Measurements from ENCODE around the gene LHX4.

LHX4 gene

GRCh38 chr1:180233191-180234011 is 3.3 kb downstream of the LHX4 start:
- H3K27ac ChIP-seq, result no peak overlapping the region
- POLR2A ChIA-PET (ENCODE audit: low non-redundant PET), result no interaction called here
- TF ChIP-seq, protein P1, sequence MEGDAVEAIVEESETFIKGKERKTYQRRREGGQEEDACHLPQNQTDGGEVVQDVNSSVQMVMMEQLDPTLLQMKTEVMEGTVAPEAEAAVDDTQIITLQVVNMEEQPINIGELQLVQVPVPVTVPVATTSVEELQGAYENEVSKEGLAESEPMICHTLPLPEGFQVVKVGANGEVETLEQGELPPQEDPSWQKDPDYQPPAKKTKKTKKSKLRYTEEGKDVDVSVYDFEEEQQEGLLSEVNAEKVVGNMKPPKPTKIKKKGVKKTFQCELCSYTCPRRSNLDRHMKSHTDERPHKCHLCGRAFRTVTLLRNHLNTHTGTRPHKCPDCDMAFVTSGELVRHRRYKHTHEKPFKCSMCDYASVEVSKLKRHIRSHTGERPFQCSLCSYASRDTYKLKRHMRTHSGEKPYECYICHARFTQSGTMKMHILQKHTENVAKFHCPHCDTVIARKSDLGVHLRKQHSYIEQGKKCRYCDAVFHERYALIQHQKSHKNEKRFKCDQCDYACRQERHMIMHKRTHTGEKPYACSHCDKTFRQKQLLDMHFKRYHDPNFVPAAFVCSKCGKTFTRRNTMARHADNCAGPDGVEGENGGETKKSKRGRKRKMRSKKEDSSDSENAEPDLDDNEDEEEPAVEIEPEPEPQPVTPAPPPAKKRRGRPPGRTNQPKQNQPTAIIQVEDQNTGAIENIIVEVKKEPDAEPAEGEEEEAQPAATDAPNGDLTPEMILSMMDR (conservative IDR thresholded peaks at IDR 0.05; ENCODE audit: low read depth), result no peak
- DNase-seq (ENCODE audit: low spot score), result no peak
- CTCF ChIA-PET, result no interaction called here

DNA sequence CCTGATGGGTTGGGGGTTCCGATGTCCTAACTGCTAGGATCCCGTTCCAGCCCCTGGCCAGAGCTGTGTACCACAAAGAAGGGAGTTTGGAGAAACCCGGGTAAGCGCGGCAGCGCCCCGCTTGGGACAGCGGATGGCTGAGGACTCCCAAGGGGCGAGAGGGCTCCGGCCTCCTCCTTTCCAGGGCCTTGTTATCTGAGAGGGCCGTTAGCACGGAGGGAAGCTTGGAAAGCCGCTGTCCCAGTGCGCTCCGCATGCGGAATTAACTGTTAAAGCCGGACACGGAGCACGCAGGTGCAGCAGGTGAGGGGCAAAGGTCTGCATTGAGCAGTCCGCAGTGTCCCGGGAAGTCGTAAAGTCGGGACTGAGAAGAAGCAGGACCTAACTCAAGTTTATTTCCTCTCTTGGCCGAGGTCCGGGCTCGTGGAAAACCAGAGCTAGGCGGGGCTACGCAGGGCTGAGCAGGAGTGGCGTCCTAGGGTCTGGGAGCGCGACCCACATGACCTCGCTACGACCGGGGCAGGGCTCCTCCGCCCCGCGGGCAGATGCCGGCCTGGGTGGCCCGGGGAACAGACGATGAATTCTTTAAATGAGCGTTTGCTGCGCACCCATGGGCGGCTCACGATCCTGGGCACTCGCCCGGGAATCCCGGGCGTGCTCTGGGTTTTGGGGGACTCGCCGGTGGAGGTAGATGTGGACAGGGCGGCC is 4.5 kb downstream of the LHX4 start:
- CTCF ChIA-PET, result interaction anchor here (0.6 to 0.9 kb wide), 2 partner anchors 48 to 219 kb away, joined by 3 to 4 read pairs; no protein-coding TSS in a partner anchor

DNA sequence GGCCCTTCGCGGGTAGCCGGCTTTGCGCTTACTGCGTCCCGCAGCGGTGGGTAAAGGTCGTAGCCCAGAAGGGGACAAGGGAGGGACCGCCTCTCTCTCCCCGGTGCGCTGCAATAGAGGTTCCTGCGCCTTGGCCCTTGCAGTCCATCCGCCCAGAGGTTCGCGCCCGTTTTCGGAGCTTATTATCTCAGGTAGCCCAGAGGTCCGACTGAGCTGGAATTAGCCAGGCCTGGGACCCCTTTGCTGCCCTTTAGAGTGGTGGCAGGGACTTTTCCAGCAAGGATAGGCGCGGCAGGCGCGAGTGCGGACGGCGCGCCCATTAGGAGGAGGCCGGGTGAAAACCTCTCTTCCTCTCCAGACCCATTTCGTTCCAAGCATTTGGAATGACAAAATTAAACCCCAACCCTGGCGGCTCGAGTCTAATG is 5.0 kb downstream of the LHX4 start:
- POLR2A ChIA-PET (ENCODE audit: low non-redundant PET), result no interaction called here
- H3K27ac ChIP-seq, result no peak overlapping the region
- DNase-seq (ENCODE audit: low spot score), result no peak
- CTCF ChIA-PET, result interaction anchor here (0.9 kb wide), 1 partner anchor 49 kb away, joined by 3 read pairs; no protein-coding TSS in a partner anchor
- TF ChIP-seq, protein P1 (conservative IDR thresholded peaks at IDR 0.05; ENCODE audit: low read depth), result no peak

More for the DNA sequence above, 4.5 kb downstream of the LHX4 start:
- POLR2A ChIA-PET (ENCODE audit: low non-redundant PET), result no interaction called here
- no peak for DNase-seq (ENCODE audit: low spot score)
- TF ChIP-seq, protein P1 (conservative IDR thresholded peaks at IDR 0.05; ENCODE audit: low read depth), result no peak
- H3K27ac ChIP-seq, result no peak overlapping the region

DNA sequence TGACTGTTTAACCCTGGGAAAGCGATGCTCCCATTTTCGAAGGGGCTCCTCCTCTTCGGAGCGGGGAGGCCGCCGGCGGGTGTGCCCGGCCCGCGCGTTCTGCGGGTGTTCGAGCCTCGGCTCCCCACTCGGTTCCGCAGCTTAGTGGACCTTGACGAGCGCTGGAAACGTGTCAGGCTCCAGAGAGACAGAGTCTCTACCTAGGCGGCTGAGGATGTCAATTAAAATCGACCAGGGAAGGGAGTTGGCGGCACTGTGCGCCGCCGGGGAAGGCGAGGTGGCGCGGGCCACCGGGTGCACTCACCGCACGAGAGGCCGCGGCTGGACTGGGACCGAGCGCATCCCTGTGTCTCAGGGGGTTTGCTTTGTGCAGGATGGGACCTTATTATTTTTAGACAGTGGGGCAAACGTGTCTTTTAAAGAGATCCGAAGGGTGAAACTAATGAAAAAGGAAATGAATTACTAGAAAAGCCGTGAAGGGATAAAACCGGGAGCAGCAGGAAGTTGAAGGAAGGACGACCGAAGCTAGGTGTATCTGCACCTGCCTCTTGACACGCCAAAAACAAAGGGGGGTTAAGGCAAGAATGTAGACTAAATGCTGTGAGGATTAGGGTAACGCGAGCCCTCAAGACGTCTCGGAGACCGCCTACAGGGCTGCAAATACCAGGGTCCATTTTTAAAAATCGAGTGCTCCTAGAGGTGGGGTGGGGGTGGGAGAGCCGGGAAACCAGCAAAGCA is 5.6 kb downstream of the LHX4 start:
- ChIA-PET POLR2A (ENCODE audit: low non-redundant PET) (no interaction called here), CTCF (interaction anchor here (0.9 kb wide), 1 partner anchor 49 kb away, joined by 3 read pairs; no protein-coding TSS in a partner anchor)
- no peak overlapping the region for H3K27ac ChIP-seq
- no peak for DNase-seq (ENCODE audit: low spot score)
- TF ChIP-seq, protein P1 (conservative IDR thresholded peaks at IDR 0.05; ENCODE audit: low read depth), result no peak

DNA sequence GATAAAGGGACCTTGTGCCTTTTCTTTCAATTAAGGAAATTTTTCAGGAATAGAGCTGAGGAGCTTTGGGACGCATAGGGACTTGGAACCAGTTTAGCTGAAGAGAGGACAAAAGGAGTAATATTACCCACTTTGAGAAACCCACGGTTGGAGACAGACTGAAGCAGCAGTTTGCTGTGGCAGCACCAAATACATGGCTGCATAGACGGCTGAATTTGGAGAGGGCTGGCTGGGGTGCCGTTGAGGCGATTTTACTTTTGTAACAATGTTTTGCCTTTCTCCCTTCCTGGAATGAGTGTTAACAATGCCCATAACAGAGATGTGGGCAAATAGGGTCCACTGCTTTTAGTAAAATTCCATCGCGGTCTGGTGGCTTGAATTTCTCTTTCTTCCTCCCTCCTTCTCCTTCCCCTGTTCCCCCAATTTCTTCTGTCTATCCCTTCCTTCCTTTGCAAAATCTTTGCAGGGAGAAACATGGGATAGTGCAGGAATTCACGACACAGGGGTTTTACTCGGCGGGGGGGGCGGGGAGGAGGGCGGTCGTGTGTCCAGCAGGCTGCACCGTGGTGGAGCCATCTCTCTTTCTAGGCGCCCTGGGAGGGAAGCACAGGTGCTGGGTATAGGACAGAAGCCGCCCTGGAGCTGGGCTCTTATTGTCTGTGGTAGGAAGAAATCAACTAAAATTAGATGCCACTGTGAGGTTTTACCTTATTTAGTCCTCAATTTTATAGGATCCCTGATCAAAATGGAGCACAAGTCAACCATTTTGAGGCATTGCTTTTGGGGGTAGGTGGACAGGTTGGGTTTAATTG is 6.8 kb downstream of the LHX4 start:
- ChIA-PET CTCF (no interaction called here), POLR2A (ENCODE audit: low non-redundant PET) (no interaction called here)
- no peak overlapping the region for H3K27ac ChIP-seq
- TF ChIP-seq, protein P1 (conservative IDR thresholded peaks at IDR 0.05; ENCODE audit: low read depth), result no peak
- no peak for DNase-seq (ENCODE audit: low spot score)

Measured in RWPE1 (cell line).